HEK293T (cell line): Measurements from ENCODE around the gene KIF1A.
"Not testable (repeated sequence)": the region's sequence is repeated elsewhere in the genome, so short reads cannot be mapped to it uniquely, and the experiment has no call there.

Experiments
- CTCF ChIA-PET: fragments of 350-600 bp; formaldehyde crosslinking; extraction: SDS; loops from one replicate; lab custom pipeline; 2021; ENCODE audit warnings: antibody characterized with exemption, inconsistent platforms; lab: Yijun Ruan, JAX
- POLR2A ChIA-PET: fragments of 350-600 bp; formaldehyde crosslinking; extraction: SDS; loops from one replicate; lab custom pipeline; 2020; ENCODE audit warnings: antibody characterized with exemption, inconsistent platforms; lab: Yijun Ruan, JAX
- DNase-seq: peaks from one replicate; pipeline ENCODE4 v3.0.0; 2012; ENCODE audit warnings: mixed read lengths; ENCODE audit errors: extremely low spot score
- ARNT ChIP-seq: fragments of 450-650 bp; IDR thresholded peaks from 2 replicates; pipeline ENCODE4 v1.6.1; 2017; ENCODE audit warnings: mild to moderate bottlenecking
- BHLHE40 ChIP-seq: fragments of 450-650 bp; IDR thresholded peaks from 2 replicates; pipeline ENCODE4 v1.6.1; 2016; ENCODE audit warnings: mild to moderate bottlenecking, moderate library complexity, borderline replicate concordance
- CTBP1 ChIP-seq: fragments of 450-650 bp; IDR thresholded peaks from 2 replicates; pipeline ENCODE4 v1.6.1; 2016; ENCODE audit warnings: borderline replicate concordance
- ELF4 ChIP-seq: fragments of 450-650 bp; IDR thresholded peaks from 2 replicates; pipeline ENCODE4 v1.6.1; 2017; ENCODE audit warnings: antibody characterized with exemption
- FOXA1 ChIP-seq: fragments of 450-650 bp; IDR thresholded peaks from 2 replicates; pipeline ENCODE4 v1.6.1; 2016; ENCODE audit warnings: mild to moderate bottlenecking
- FOXK2 ChIP-seq: fragments of 450-650 bp; IDR thresholded peaks from 2 replicates; pipeline ENCODE4 v1.6.1; 2016; ENCODE audit warnings: mild to moderate bottlenecking
- FOXM1 ChIP-seq: fragments of 450-650 bp; IDR thresholded peaks from 2 replicates; pipeline ENCODE4 v1.6.1; 2017; ENCODE audit warnings: mild to moderate bottlenecking, borderline replicate concordance
- HDGF ChIP-seq: fragments of 450-650 bp; IDR thresholded peaks from 2 replicates; pipeline ENCODE4 v1.6.1; 2017; ENCODE audit warnings: antibody characterized with exemption, borderline replicate concordance
- L3MBTL2 ChIP-seq: fragments of 450-650 bp; conservative IDR thresholded peaks from 2 replicates; pipeline ENCODE4 v1.6.1; 2016; ENCODE audit warnings: mild to moderate bottlenecking
- LEF1 ChIP-seq: fragments of 450-650 bp; IDR thresholded peaks from 2 replicates; pipeline ENCODE4 v1.6.1; 2017; ENCODE audit warnings: mild to moderate bottlenecking, borderline replicate concordance
- NFRKB ChIP-seq: fragments of 450-650 bp; IDR thresholded peaks from 2 replicates; pipeline ENCODE4 v1.6.1; 2016; ENCODE audit warnings: mild to moderate bottlenecking, moderate library complexity
- SP1 ChIP-seq: fragments of 450-650 bp; IDR thresholded peaks from 2 replicates; pipeline ENCODE4 v1.6.1; 2017
- SUZ12 ChIP-seq: fragments of 450-650 bp; IDR thresholded peaks from 2 replicates; pipeline ENCODE4 v1.6.1; 2016; ENCODE audit warnings: mild to moderate bottlenecking
- TARDBP ChIP-seq: fragments of 450-650 bp; IDR thresholded peaks from 2 replicates; pipeline ENCODE4 v1.6.1; 2016
- ZNF384 ChIP-seq: fragments of 450-650 bp; IDR thresholded peaks from 2 replicates; pipeline ENCODE4 v1.6.1; 2016
- TF ChIP-seq, protein P1 (sequence below): fragments of 450-650 bp; IDR thresholded peaks from 2 replicates; pipeline ENCODE4 v1.6.1; 2016

Gene KIF1A

DNA sequence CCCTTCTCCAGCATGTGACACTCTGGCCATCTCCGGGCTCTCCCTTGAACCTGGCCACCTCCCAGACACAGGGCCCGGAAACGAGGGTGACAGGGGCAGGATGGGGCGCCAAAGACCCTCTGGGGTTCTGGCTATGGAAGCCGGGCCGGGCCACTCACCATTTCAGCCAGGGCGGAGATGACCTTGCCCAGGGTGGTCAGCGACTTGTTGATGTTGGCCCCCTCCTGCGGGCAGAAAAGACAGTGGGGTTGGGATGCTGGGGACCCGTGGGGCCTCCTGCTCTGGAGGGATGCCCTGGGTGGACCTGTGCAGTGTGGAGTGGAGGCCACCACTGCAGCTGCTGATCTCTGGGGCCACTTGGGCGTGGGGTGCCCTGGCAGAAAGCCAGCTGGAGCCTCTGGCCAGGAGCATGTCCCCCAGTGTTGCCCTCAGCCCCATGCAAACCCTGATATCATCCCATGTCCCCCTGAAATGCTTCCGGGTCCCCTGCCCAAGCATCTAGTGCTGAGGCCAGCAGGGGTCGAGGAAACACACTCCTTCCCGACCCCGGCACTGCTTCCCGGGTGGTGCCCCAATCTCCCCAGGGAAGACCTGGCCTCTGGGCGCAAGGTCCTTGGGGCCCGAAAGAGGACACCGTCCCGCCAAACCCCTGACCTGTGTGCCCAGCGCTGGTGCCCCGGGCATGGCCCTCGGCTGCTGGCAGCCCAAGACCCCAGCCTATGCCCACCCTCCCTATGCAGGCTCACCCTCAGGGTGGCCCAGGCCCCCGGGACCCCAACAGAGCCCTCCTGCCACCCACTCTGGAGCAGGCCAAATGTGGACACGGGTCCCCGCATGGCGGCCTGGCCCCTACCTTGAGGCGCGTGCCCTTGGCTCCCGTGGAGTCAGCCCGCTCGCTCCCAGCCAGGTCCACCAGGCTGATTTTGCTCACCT, 36.9 kb downstream of the KIF1A start:
- CTCF ChIA-PET, result no interaction called here
- no peak for TF ChIP-seq FOXA1
- TF ChIP-seq L3MBTL2, result no peak
- TF ChIP-seq, protein P1, sequence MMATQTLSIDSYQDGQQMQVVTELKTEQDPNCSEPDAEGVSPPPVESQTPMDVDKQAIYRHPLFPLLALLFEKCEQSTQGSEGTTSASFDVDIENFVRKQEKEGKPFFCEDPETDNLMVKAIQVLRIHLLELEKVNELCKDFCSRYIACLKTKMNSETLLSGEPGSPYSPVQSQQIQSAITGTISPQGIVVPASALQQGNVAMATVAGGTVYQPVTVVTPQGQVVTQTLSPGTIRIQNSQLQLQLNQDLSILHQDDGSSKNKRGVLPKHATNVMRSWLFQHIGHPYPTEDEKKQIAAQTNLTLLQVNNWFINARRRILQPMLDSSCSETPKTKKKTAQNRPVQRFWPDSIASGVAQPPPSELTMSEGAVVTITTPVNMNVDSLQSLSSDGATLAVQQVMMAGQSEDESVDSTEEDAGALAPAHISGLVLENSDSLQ, result no peak
- TF ChIP-seq LEF1, result no peak
- no peak for TF ChIP-seq FOXK2
- TF ChIP-seq NFRKB, result no peak
- TF ChIP-seq TARDBP, result no peak
- no peak for TF ChIP-seq ELF4
- TF ChIP-seq SP1, result no peak
- no peak for TF ChIP-seq FOXM1
- TF ChIP-seq SUZ12, result no peak
- POLR2A ChIA-PET, result no interaction called here
- no peak for DNase-seq

DNA sequence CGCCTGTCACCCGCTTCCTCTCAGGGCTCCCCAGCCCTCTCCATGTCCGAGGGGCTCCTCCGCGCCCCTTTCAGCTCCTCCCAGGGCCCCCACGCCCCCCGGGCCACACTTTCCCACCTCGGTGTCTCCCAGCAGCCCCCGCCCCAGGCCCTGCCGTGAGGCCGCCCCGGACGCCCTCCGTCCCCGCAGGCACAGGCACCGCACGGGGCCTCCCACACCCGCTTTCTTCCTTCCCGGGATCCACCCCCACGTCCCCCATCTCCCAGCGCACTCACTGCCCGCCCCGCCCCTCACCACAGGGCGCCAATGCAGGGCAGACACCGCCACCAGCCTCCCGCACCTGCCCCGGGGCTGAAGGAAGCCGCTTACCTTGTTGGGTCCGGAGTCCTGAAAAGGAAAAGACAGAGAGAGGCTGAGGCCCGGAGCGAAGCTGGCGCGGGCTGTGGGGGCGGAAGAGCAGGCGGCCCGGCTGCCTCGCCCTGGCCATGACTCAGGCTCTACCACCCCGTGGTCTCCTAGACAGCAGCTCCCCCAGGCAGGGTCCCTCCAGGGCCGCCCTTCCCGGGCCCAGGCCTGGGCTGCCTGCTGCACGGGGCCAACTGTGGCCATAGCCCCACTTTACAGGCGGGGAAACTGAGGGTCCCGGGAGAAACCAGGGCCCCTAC, 37.7 kb downstream of the KIF1A start:
- POLR2A ChIA-PET, result no interaction called here
- TF ChIP-seq HDGF, result no peak
- no peak for TF ChIP-seq ELF4
- TF ChIP-seq LEF1, result no peak
- no peak for TF ChIP-seq BHLHE40
- TF ChIP-seq FOXM1, result no peak
- TF ChIP-seq CTBP1, result no peak
- TF ChIP-seq FOXK2, result no peak
- TF ChIP-seq, protein P1, result no peak
- TF ChIP-seq NFRKB, result no peak
- TF ChIP-seq SUZ12, result no peak
- no peak for TF ChIP-seq ARNT
- no peak for TF ChIP-seq L3MBTL2
- TF ChIP-seq TARDBP, result no peak
- no peak for DNase-seq
- CTCF ChIA-PET, result no interaction called here

DNA sequence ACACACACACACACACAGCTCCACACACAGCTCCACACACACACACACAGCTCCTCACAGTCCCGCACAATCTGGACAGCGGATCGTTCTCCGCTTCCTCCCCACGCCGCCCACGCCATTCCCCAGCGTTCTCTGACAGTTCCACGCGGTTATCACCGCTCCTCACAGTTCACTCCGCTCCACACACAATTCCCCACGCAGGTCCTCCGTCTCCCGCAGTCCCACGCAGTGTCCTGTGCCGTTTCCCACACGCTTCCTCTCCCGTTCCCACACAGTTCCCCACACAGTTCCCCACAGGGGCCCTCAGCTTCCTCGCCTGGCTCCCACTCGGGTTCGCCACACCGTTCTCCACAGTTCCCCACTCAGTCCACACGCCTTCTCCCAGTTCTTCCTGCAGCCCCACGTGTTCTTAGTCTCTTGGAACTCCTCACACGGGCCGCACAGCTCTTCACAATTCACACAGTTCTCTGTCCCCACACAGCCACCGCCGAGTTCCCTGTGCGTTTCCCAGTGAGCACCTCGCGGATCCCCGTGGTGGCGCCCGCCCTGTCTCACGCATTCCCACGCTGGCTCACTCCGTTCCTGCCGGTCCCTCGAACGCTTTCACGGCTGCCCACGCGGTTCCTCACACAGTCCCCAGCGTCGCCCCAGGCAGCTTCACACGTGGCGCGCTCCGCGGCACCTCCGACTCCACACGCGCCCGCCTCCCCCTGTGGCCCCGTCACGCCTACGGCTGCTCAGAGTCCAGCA, 38.4 kb downstream of the KIF1A start:
- CTCF ChIA-PET, result no interaction called here
- TF ChIP-seq ELF4 (no peak), TARDBP (no peak), FOXA1 (no peak), L3MBTL2 (no peak), FOXK2 (no peak), HDGF (no peak), SUZ12 (no peak), ZNF384 (no peak), NFRKB (no peak), CTBP1 (no peak), LEF1 (no peak), FOXM1 (no peak), SP1 (no peak), ARNT (no peak)
- TF ChIP-seq, protein P1, result no peak

DNA sequence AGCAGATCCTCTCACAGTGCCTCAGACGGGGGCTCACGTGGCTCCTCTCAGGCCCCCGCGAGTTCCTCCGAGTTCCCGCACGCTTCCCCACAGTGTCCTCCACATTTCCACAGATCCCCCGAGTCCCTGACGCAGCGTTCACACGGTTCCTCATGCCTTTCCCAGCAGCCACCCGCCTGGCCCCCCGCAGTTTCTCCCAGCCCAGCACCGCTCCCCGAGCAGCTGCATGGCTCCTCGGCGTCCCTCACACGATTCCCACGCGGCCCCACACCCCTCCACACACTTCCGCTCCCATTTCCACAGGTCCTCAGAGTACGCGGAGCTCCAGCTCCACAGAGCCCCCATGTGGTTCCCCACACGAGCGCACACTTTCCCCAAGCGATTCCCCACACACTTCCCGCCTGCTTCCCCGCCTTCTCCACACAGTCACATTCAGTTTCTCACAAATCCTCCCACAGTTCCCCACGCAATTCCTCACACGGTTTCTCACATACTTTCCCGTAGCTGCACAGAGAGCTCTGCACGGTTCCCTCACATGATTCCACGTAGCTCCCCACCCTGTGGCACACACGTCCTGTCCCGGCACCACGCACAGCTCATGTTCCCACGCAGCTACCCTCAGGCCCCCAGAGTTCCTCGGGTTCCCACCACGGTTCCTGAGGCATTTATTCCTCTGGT, 39.9 kb downstream of the KIF1A start:
- no peak for DNase-seq
- POLR2A ChIA-PET, result no interaction called here

More for the DNA sequence above, 38.4 kb downstream of the KIF1A start:
- POLR2A ChIA-PET, result no interaction called here
- no peak for DNase-seq

GRCh38 chr2:240779250-240779832, 40.7 kb downstream of the KIF1A start:
- CTCF ChIA-PET, result interaction anchor here (1.4 kb wide), 1 partner anchor 19 kb away, joined by 4 read pairs; no protein-coding TSS in a partner anchor
- POLR2A ChIA-PET, result not testable (repeated sequence)

More for the DNA sequence above, 39.9 kb downstream of the KIF1A start:
- TF ChIP-seq, protein P1, result no peak
- TF ChIP-seq FOXK2 (no peak), SUZ12 (no peak), NFRKB (no peak)
- CTCF ChIA-PET, result interaction anchor here (1.4 kb wide), 1 partner anchor 20 kb away, joined by 4 read pairs; no protein-coding TSS in a partner anchor

More at GRCh38 chr2:240779250-240779832, 40.7 kb downstream of the KIF1A start:
- not testable (repeated sequence) for DNase-seq
